ENCODE data around the gene CAPN13. TPM values are rescaled to one million over a fixed set of nuclear protein-coding genes. Genes with fewer than 3 reads are reported as not detected.

Gene CAPN13
- total and polyA plus RNA-seq, 2 donors (not counting 3 experiments of a cell fraction or from before 2014, with no cell fraction given), result not detected

DNA sequence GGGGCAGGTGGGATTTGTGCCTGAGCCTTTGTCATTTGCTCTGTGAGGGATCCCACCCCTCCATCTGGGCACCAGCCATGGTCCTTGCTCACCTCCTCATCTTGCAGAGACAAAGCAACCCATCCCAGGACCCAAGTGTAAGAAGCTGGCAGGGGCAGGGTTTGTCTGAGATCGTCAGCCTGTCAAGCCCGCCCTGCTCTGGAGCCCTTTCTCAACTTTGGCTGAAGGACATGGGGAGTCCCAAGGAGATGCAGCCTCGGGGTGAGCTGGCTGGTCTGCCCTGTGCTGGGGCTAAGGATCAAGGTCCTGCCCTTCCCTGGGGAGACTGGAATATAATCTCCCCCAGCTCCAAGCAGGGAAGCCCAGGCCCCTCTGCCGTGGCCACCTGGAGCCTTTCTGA lies 86.0 kb downstream of the CAPN13 start:
- H3K27ac ChIP-seq (ENCODE audit: insufficient read depth, low read depth, low read length), result no peak overlapping the region
- no peaks in the 10 kb centered on the region for H3K4me1 ChIP-seq (ENCODE audit: control insufficient read depth, extremely low read depth, insufficient read depth, low read length)
- no peak for FAIRE-seq
- no peaks in the 10 kb centered on the region for H3K27me3 ChIP-seq (ENCODE audit: control insufficient read depth in 2 of 2, insufficient read depth in 2 of 2, low read length in 2 of 2)
- dilution Hi-C loops (cut with MboI; ENCODE audit: extremely low pct_ligation_motif_present, low sequenced_read_pairs) (loop anchor here (25.0 kb wide), 1 partner anchor 616 kb away; no protein-coding TSS in a partner anchor), intact Hi-C loops (cut with micrococcal nuclease) (no loop called here)
- no TSS peak for BruUV-seq (replicated peaks)
- ChIA-PET CTCF (interaction anchor here (2.6 kb wide), 1 partner anchor 9 kb away, joined by 18 read pairs; no protein-coding TSS in a partner anchor), POLR2A (no interaction called here)
- no peak for DNase-seq (ENCODE audit: low read depth, low spot score)
- no peaks in the 10 kb centered on the region for H3K9me3 ChIP-seq (replicated peaks; ENCODE audit: control insufficient read depth, insufficient read depth, low read length)
- H3K9me1 ChIP-seq (replicated peaks; ENCODE audit: control insufficient read depth, extremely low read depth, insufficient read depth, low read length), result no peaks in the 10 kb centered on the region
- no peak overlapping the region for H3K4me2 ChIP-seq (ENCODE audit: insufficient read depth, low read length)
- no peaks in the 10 kb centered on the region for H3K36me3 ChIP-seq (ENCODE audit: control insufficient read depth in 2 of 2, extremely low read depth in 1 of 2, insufficient read depth in 2 of 2, low read length in 2 of 2)
- H3K4me3 ChIP-seq (replicated peaks in 1 of 3; ENCODE audit: insufficient read depth in 1 of 3, low read depth in 1 of 3, low read length in 3 of 3), result no peak overlapping the region
- TF ChIP-seq EZH2 (IDR thresholded peaks at IDR 0.05; ENCODE audit: borderline replicate concordance, low read depth, low read length, severe bottlenecking) (no peak), JUN (IDR thresholded peaks at IDR 0.05; ENCODE audit: borderline replicate concordance, insufficient read depth, insufficient read length, low read depth) (no peak), MYC (IDR thresholded peaks at IDR 0.05; ENCODE audit: low read depth, low read length) (no peak), POLR2AphosphoS5 (IDR thresholded peaks at IDR 0.05; ENCODE audit: insufficient read depth, low read depth, low read length) (no peak), GATA2 (IDR thresholded peaks at IDR 0.05; ENCODE audit: insufficient read depth, insufficient read length, low read depth, low read length) (no peak), FOS (IDR thresholded peaks at IDR 0.05; ENCODE audit: borderline replicate concordance, insufficient read depth, low read length) (no peak)
- no peaks in the 10 kb centered on the region for H4K20me1 ChIP-seq (replicated peaks; ENCODE audit: control insufficient read depth, extremely low read depth, insufficient read depth, low read length)
- no peak overlapping the region for H3K9ac ChIP-seq (replicated peaks; ENCODE audit: extremely low read depth, insufficient read depth, low read length)
- H2AFZ ChIP-seq (ENCODE audit: low read depth, low read length), result no peak overlapping the region
- H3K79me2 ChIP-seq (ENCODE audit: control insufficient read depth, insufficient read depth, low read length), result no peaks in the 10 kb centered on the region

- no peak overlapping the region for H3K4me2 ChIP-seq (ENCODE audit: insufficient read depth, low read length)
- H3K9me1 ChIP-seq (replicated peaks; ENCODE audit: control insufficient read depth, extremely low read depth, insufficient read depth, low read length), result no peaks in the 10 kb centered on the region
- intact Hi-C loops (cut with micrococcal nuclease) (no loop called here), dilution Hi-C loops (cut with MboI; ENCODE audit: extremely low pct_ligation_motif_present, low sequenced_read_pairs) (loop anchor here (25.0 kb wide), 1 partner anchor 620 kb away; no protein-coding TSS in a partner anchor)
- no peak overlapping the region for H2AFZ ChIP-seq (ENCODE audit: low read depth, low read length)
- H3K27me3 ChIP-seq (ENCODE audit: control insufficient read depth in 2 of 2, insufficient read depth in 2 of 2, low read length in 2 of 2), result no peaks in the 10 kb centered on the region
- TF ChIP-seq FOS (IDR thresholded peaks at IDR 0.05; ENCODE audit: borderline replicate concordance, insufficient read depth, low read length) (no peak), MAX (IDR thresholded peaks at IDR 0.05; ENCODE audit: insufficient read depth, insufficient read length) (no peak)
- no peak for FAIRE-seq
- no peaks in the 10 kb centered on the region for H3K79me2 ChIP-seq (ENCODE audit: control insufficient read depth, insufficient read depth, low read length)
- H3K4me1 ChIP-seq (ENCODE audit: control insufficient read depth, extremely low read depth, insufficient read depth, low read length), result no peaks in the 10 kb centered on the region
- BruUV-seq (replicated peaks), result no TSS peak
- H3K36me3 ChIP-seq (ENCODE audit: control insufficient read depth in 2 of 2, extremely low read depth in 1 of 2, insufficient read depth in 2 of 2, low read length in 2 of 2), result no peaks in the 10 kb centered on the region
- H3K27ac ChIP-seq (ENCODE audit: insufficient read depth, low read depth, low read length), result no peak overlapping the region
- POLR2A ChIA-PET, result no interaction called here
- H3K9ac ChIP-seq (replicated peaks; ENCODE audit: extremely low read depth, insufficient read depth, low read length), result no peak overlapping the region
- DNase-seq (ENCODE audit: low read depth, low spot score), result no peak
- CTCF ChIA-PET, result interaction anchor here (1.2 kb wide), 1 partner anchor 616 kb away, joined by 6 read pairs; no protein-coding TSS in a partner anchor
- H3K4me3 ChIP-seq (replicated peaks in 1 of 3; ENCODE audit: insufficient read depth in 1 of 3, low read depth in 1 of 3, low read length in 3 of 3), result no peak overlapping the region
- no peaks in the 10 kb centered on the region for H3K9me3 ChIP-seq (replicated peaks; ENCODE audit: control insufficient read depth, insufficient read depth, low read length)
- no peaks in the 10 kb centered on the region for H4K20me1 ChIP-seq (replicated peaks; ENCODE audit: control insufficient read depth, extremely low read depth, insufficient read depth, low read length)
These were observed 90.1 kb downstream of the CAPN13 start for GRCh38 chr2:30717081-30717650.

All from endothelial cell of umbilical vein (primary cell).